Endothelial cell of umbilical vein (primary cell): ENCODE measurements around the gene SECISBP2.

Experiments used
- CTCF ChIP-seq, 2 donors: IDR thresholded peaks; 1 replicate in 1 of 2; 2 replicates in 1 of 2; pipeline ENCODE4 v1.5.1; 2011; ENCODE audit warnings: low read length in 2 of 2, mild to moderate bottlenecking in 2 of 2, moderate library complexity in 2 of 2, control low read depth in 1 of 2, inconsistent platforms in 1 of 2, low read depth in 1 of 2; ENCODE audit not compliant: insufficient read depth in 1 of 2; ENCODE audit errors: extremely low read depth in 1 of 2
- EZH2 ChIP-seq: IDR thresholded peaks from 2 replicates; pipeline ENCODE4 v1.6.1; 2012; ENCODE audit warnings: borderline replicate concordance, low read depth, mild to moderate bottlenecking, moderate library complexity, low read length, inconsistent platforms; ENCODE audit not compliant: severe bottlenecking
- FOS ChIP-seq: IDR thresholded peaks from 2 replicates; pipeline ENCODE4 v1.6.1; 2011; ENCODE audit warnings: mild to moderate bottlenecking, low read length, moderate library complexity, borderline replicate concordance; ENCODE audit not compliant: insufficient read depth
- MAX ChIP-seq: IDR thresholded peaks from 2 replicates; pipeline ENCODE4 v1.6.1; 2011; ENCODE audit not compliant: insufficient read depth, insufficient read length
- MYC ChIP-seq: IDR thresholded peaks from one replicate; pipeline ENCODE4 v1.6.1; 2011; ENCODE audit warnings: mild to moderate bottlenecking, low read depth, low read length
- POLR2AphosphoS5 ChIP-seq: IDR thresholded peaks from 2 replicates; pipeline ENCODE4 v1.6.1; 2012; ENCODE audit warnings: low read depth, mild to moderate bottlenecking, control low read depth, low read length, moderate library complexity; ENCODE audit not compliant: insufficient read depth

- TF ChIP-seq CTCF (IDR thresholded peaks at IDR 0.05; ENCODE audit: extremely low read depth in 1 of 2, insufficient read depth in 1 of 2, low read depth in 1 of 2, low read length in 2 of 2), result no peak
- no peak for TF ChIP-seq EZH2
- no peak for TF ChIP-seq MAX
- TF ChIP-seq MYC, result no peak
- no peak for TF ChIP-seq POLR2AphosphoS5
- TF ChIP-seq FOS, result no peak
These were observed 39.3 kb downstream of the SECISBP2 start for GRCh38 chr9:89357331-89358197.
